Activated T-helper 17 cell treated with anti-CD3 and anti-CD28 coated beads, Interleukin-2, amount 50 U/mL, for 72 hours (primary cell): ENCODE measurements around the gene SPG21. TPM values are rescaled to one million over a fixed set of nuclear protein-coding genes. Genes with fewer than 3 reads are reported as not detected.

Experiments used
- total RNA-seq, 2 donors: library from RNA; stranded (reverse); gene quantifications; one replicate each; pipeline ENCODE4 v1.2.3, GENCODE V29; 2022

SPG21 gene
- total RNA-seq, 2 donors from 2014 or later: 65.1 to 87.7 TPM

Other genes with a start within 250 kb of the SPG21 start
- not detected for gene RBPMS2, start 214.3 kb downstream of the SPG21 start, total RNA-seq
- gene PIF1, start 164.3 kb downstream of the SPG21 start, total RNA-seq: 10 to 100 TPM; 44.4 to 53.1 TPM
- 10 to 100 TPM; 21.8 to 25.9 TPM for gene PLEKHO2, start 148.0 kb downstream of the SPG21 start, total RNA-seq
- 10 to 100 TPM in 1 of 2 donors, 1 to 10 TPM in 1; 4.3 to 10.1 TPM for gene ANKDD1A, start 78.0 kb downstream of the SPG21 start, total RNA-seq
- 10 to 100 TPM; 11.6 to 17.1 TPM for gene MTFMT, start 39.7 kb upstream of the SPG21 start, total RNA-seq
- gene SLC51B, start 55.5 kb upstream of the SPG21 start, total RNA-seq: not detected
- not detected for gene RASL12, start 78.1 kb upstream of the SPG21 start, total RNA-seq
- not detected for gene KBTBD13, start 86.8 kb upstream of the SPG21 start, total RNA-seq
- 1 to 10 TPM; 5.2 to 6.1 TPM for gene UBAP1L, start 125.3 kb upstream of the SPG21 start, total RNA-seq
- 10 to 100 TPM; 22.0 to 36.7 TPM for gene PDCD7, start 143.9 kb upstream of the SPG21 start, total RNA-seq
- 10 to 100 TPM; 61.1 to 74.2 TPM for gene CLPX, start 195.4 kb upstream of the SPG21 start, total RNA-seq
- gene CILP, start 221.6 kb upstream of the SPG21 start, total RNA-seq: under 1 TPM; 0.05 to 0.09 TPM